ENCODE data around the gene ZNF490.

- TF ChIP-seq CTCF (IDR thresholded peaks at IDR 0.05) (no peak), POLR2A (IDR thresholded peaks at IDR 0.05) (no peak), EP300 (IDR thresholded peaks at IDR 0.05) (no peak)
These were observed 3.8 kb downstream of the ZNF490 start for GRCh38 chr19:12606796-12607195.

Measured in ovary (tissue), 3 donors.